GM21723 (cell line): ENCODE results near the gene SMOC1.

Experiments
- ATAC-seq: cut with Tn5 transposase; IDR thresholded peaks from one replicate; pipeline ENCODE4 v1.9.1; 2021; ENCODE audit warnings: mild to moderate bottlenecking, moderate library complexity; ENCODE audit not compliant: unreplicated experiment

SMOC1 gene

DNA sequence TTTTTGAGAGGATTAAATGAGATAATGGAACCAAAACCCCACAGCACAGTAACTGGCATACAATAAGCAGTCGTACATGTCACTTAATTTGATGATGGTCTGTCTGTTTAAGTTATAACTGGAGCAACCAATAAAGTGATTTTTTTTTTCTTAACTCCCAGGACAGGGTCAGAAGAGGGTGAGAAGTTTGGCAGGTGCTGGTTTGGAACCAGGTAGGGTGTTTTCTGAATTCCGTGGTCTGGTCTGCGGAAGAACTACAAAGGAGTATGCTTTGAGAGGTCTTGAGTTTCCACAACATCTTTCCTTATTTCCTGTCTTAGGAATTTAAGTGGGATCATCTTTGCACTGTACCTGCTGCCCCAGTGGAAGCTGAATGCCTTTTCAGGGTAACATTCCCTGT is 197.8 kb downstream of the SMOC1 start:
- no peak for ATAC-seq

DNA sequence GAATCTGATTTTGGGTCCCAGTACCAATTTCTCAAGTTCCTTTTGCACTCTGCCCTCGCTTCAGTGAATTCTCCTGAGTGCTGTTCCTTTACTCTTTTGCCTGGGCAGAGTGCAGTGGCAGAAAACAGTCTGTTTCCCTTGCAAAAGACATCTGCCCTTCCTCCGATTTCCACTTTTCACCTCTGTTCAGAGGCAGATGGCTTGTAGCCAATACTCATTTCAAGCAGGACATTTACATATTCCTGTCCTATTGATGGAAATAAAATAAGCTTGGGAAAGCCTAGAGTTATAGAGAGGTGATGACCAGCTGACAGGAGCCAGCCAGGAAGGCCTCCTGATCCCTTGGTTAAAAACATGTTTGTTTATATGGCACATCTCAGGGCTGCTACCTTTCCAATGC is 198.5 kb downstream of the SMOC1 start:
- no peak for ATAC-seq

DNA sequence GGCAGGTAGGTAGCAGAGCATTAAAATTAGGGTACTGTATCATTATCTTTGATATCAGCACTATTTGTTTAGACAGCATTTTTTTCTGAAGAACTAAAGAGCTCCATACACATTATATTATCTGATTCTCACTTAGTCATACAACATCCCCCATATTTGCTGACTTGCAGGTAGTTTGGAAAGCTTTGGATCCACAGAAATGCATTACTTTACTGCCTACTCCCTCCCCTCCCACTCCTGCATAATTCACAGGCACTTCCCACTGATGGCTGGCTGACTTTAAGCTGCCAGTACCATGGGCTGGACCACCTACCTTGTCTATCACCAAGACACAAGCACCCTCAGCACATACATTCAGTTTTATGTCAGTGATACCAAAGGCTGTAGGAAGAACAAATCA is 199.1 kb downstream of the SMOC1 start:
- ATAC-seq = no peak

DNA sequence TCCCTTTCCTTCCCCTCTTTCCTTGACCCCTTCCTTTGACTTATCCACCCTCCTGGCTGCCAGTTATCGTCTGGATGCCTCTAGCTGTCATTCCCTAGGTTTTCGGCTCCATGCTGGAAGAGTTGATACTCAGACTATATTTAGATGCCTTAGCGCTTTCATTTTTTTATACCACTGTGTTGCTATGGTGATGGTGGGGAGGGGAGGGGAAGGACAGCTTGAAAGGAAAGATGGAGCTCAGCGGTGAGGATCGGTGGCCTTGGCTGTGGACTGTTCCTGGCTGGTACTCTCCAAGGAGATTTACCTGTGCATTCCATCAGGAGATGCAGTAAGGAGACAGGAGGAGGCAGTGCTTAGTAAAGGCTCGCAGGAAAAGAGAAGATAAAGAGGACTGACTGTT is 200.9 kb downstream of the SMOC1 start:
- ATAC-seq = no peak
